Progenitor cell of endocrine pancreas (in vitro differentiated cells): Measurements from ENCODE around the gene RAB27A. TPM values are rescaled to one million over a fixed set of nuclear protein-coding genes. Genes with fewer than 3 reads are reported as not detected.

Experiments
- DNase-seq: peaks from one replicate; pipeline ENCODE4 v3.0.0; 2021; ENCODE audit warnings: low spot score; ENCODE audit not compliant: unreplicated experiment
- H3K27ac Mint-ChIP-seq: 2 replicates; pipeline ENCODE4 v1.8.0; 2021; ENCODE audit warnings: mild to moderate bottlenecking, moderate library complexity, mixed read lengths
- H3K27me3 Mint-ChIP-seq: 2 replicates; pipeline ENCODE4 v1.8.0; 2021; ENCODE audit warnings: mixed read lengths
- H3K36me3 Mint-ChIP-seq: 2 replicates; pipeline ENCODE4 v1.8.0; 2022; ENCODE audit warnings: mixed read lengths; ENCODE audit not compliant: insufficient read depth
- H3K4me1 Mint-ChIP-seq: 2 replicates; pipeline ENCODE4 v1.8.0; 2021; ENCODE audit warnings: low read depth, mixed read lengths
- H3K4me3 Mint-ChIP-seq: 2 replicates; pipeline ENCODE4 v1.8.0; 2021; ENCODE audit warnings: low read depth, mild to moderate bottlenecking, moderate library complexity, mixed read lengths
- H3K9me3 Mint-ChIP-seq: 2 replicates; pipeline ENCODE4 v1.8.0; 2021; ENCODE audit warnings: low read depth, mixed read lengths
- CTCF ChIP-seq: fragments of 200-600 bp; sonication (generic); IDR thresholded peaks from one replicate; pipeline ENCODE4 v1.5.0; 2021; ENCODE audit warnings: antibody characterized with exemption, mild to moderate bottlenecking; ENCODE audit not compliant: unreplicated experiment
- total RNA-seq: library from RNA; stranded (reverse); gene quantifications from 2 replicates; pipeline ENCODE4 v1.2.1, GENCODE V29; 2021

The RAB27A gene
- total RNA-seq, 1 donor from 2014 or later = 14.5 TPM

- Mint-ChIP-seq H3K4me3 (no peak overlapping the region), H3K27ac (no peak overlapping the region), H3K4me1 (no peaks in the 10 kb centered on the region), H3K36me3 (peaks cover 6% of the 10 kb centered on the region), H3K9me3 (no peaks in the 10 kb centered on the region), H3K27me3 (no peaks in the 10 kb centered on the region)
- no peak for DNase-seq
- TF ChIP-seq CTCF = no peak
These were observed 31.7 kb downstream of the RAB27A start for GRCh38 chr15:55257938-55258337.

GRCh38 chr15:55257012-55257670 lies 32.5 kb downstream of the RAB27A start:
- no peak for DNase-seq
- H3K27ac Mint-ChIP-seq = no peak overlapping the region
- no peaks in the 10 kb centered on the region for H3K4me1 Mint-ChIP-seq
- no peaks in the 10 kb centered on the region for H3K9me3 Mint-ChIP-seq
- no peak for TF ChIP-seq CTCF
- H3K4me3 Mint-ChIP-seq = no peak overlapping the region
- peaks cover 6% of the 10 kb centered on the region for H3K36me3 Mint-ChIP-seq
- H3K27me3 Mint-ChIP-seq = no peaks in the 10 kb centered on the region

GRCh38 chr15:55256281-55257011 lies 33.2 kb downstream of the RAB27A start:
- DNase-seq = no peak
- Mint-ChIP-seq H3K36me3 (peaks cover 6% of the 10 kb centered on the region), H3K4me1 (no peaks in the 10 kb centered on the region), H3K27me3 (no peaks in the 10 kb centered on the region), H3K9me3 (no peaks in the 10 kb centered on the region), H3K4me3 (no peak overlapping the region), H3K27ac (no peak overlapping the region)
- TF ChIP-seq CTCF = no peak

GRCh38 chr15:55255714-55256113 lies 33.9 kb downstream of the RAB27A start:
- H3K36me3 Mint-ChIP-seq = peaks cover 5% of the 10 kb centered on the region
- no peak overlapping the region for H3K27ac Mint-ChIP-seq
- no peaks in the 10 kb centered on the region for H3K9me3 Mint-ChIP-seq
- H3K4me1 Mint-ChIP-seq = no peaks in the 10 kb centered on the region
- H3K4me3 Mint-ChIP-seq = no peak overlapping the region
- H3K27me3 Mint-ChIP-seq = no peaks in the 10 kb centered on the region
- TF ChIP-seq CTCF = no peak
- no peak for DNase-seq

DNA sequence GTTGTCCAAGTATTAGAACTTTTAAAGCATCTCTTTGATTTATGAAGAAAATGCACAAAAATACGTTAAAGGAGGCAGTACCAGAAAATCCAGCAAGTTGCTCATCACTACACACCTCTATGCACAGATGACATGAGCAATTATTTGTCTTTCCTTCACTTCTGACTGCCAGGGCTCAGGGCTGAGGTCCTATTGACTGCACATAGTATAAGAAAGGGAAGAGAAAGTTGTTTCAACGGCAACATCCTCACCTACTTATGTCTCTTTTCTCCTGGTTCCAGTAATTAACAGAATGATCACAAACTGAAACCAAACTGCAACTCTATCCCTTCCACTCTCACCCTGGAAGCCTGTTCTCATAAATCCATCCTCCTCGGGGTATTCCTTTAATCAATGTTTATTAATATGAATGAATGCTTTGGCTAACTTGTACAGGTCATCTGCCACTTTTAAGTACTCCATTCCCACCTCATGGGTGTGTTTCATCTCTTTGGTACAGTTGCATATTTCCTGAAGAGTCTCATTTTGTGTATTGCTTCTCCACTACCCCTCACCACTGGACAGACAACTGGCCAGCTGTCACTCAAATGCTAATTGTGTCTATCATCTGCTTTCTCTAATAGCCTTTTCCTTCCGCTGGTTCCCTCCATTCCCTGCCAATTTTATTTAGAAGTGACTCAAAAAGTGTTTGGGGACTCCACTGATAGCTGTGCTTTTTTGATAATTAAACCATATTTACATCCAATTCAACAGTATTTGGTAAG lies 34.5 kb downstream of the RAB27A start:
- no peaks in the 10 kb centered on the region for H3K4me1 Mint-ChIP-seq
- no peak for TF ChIP-seq CTCF
- H3K36me3 Mint-ChIP-seq = peaks cover 3% of the 10 kb centered on the region
- H3K27me3 Mint-ChIP-seq = no peaks in the 10 kb centered on the region
- no peaks in the 10 kb centered on the region for H3K9me3 Mint-ChIP-seq
- DNase-seq = no peak
- H3K4me3 Mint-ChIP-seq = no peak overlapping the region
- H3K27ac Mint-ChIP-seq = no peak overlapping the region
